Liver (tissue), 9 donors: ENCODE data around the gene PPP4R3C. TPM values are rescaled to one million over a fixed set of nuclear protein-coding genes. Genes with fewer than 3 reads are reported as not detected.

Experiments used
- DNase-seq: peaks from one replicate; pipeline ENCODE4 v3.0.0-alpha.2; 2017; ENCODE audit warnings: low spot score
- H3K27ac ChIP-seq, 2 donors: one replicate each; pipeline ENCODE4 v1.7.0; 2013; ENCODE audit warnings: inconsistent platforms in 2 of 2, low read length in 2 of 2, control low read depth in 1 of 2, low read depth in 1 of 2, mild to moderate bottlenecking in 1 of 2
- H3K27me3 ChIP-seq, 4 donors: one replicate each; pipeline versions ENCODE4 v1.6.1 to v1.7.0; 2013; ENCODE audit warnings: low read length in 3 of 4, inconsistent platforms in 1 of 4, mild to moderate bottlenecking in 1 of 4, moderate library complexity in 1 of 4; ENCODE audit not compliant: control insufficient read depth in 4 of 4, insufficient read depth in 4 of 4
- H3K36me3 ChIP-seq, 4 donors: one replicate each; pipeline versions ENCODE4 v1.6.1 to v1.7.0; 2013; ENCODE audit warnings: low read length in 3 of 4, mild to moderate bottlenecking in 3 of 4, low read depth in 1 of 4, moderate library complexity in 1 of 4; ENCODE audit not compliant: control insufficient read depth in 4 of 4, insufficient read depth in 3 of 4
- H3K4me1 ChIP-seq, 4 donors: one replicate each; pipeline versions ENCODE4 v1.6.1 to v1.7.0; 2013; ENCODE audit warnings: low read length in 3 of 4, mild to moderate bottlenecking in 3 of 4, moderate library complexity in 1 of 4; ENCODE audit not compliant: control insufficient read depth in 4 of 4, insufficient read depth in 4 of 4
- H3K4me3 ChIP-seq, 3 donors: one replicate each; pipeline versions ENCODE4 v1.6.1 to v1.7.0; 2013; ENCODE audit warnings: low read length in 3 of 3, control low read depth in 1 of 3, low read depth in 1 of 3, mild to moderate bottlenecking in 1 of 3
- H3K9ac ChIP-seq, 2 donors: one replicate each; pipeline ENCODE4 v1.7.0; 2013; ENCODE audit warnings: low read length in 2 of 2, mild to moderate bottlenecking in 2 of 2, moderate library complexity in 2 of 2, control low read depth in 1 of 2, low read depth in 1 of 2
- H3K9me3 ChIP-seq, 4 donors: one replicate each; pipeline versions ENCODE4 v1.6.1 to v1.7.0; 2013; ENCODE audit warnings: low read length in 3 of 4; ENCODE audit not compliant: control insufficient read depth in 4 of 4
- EGR1 ChIP-seq, 2 donors: IDR thresholded peaks; 2 replicates each; pipeline ENCODE4 v1.6.1; 2016 to 2018; ENCODE audit warnings: antibody characterized with exemption in 2 of 2, low read depth in 2 of 2
- FOXA1 ChIP-seq: IDR thresholded peaks from 2 replicates; pipeline ENCODE4 v1.6.1; 2016; ENCODE audit warnings: antibody characterized with exemption
- FOXA2 ChIP-seq: IDR thresholded peaks from 2 replicates; pipeline ENCODE4 v1.6.1; 2016; ENCODE audit warnings: antibody characterized with exemption
- GABPA ChIP-seq, 2 donors: IDR thresholded peaks in 1 of 2; conservative IDR thresholded peaks in 1 of 2; 2 replicates each; pipeline ENCODE4 v1.6.1; 2016; ENCODE audit warnings: antibody characterized with exemption in 2 of 2, mild to moderate bottlenecking in 1 of 2, moderate library complexity in 1 of 2
- HNF4A ChIP-seq, 2 donors: conservative IDR thresholded peaks; 2 replicates each; pipeline ENCODE4 v1.6.1; 2016; ENCODE audit warnings: antibody characterized with exemption in 2 of 2, mild to moderate bottlenecking in 2 of 2
- HNF4G ChIP-seq: IDR thresholded peaks from 2 replicates; pipeline ENCODE4 v1.6.1; 2016; ENCODE audit warnings: antibody characterized with exemption
- JUND ChIP-seq, 2 donors: IDR thresholded peaks; 2 replicates each; pipeline ENCODE4 v1.6.1; 2016; ENCODE audit warnings: antibody characterized with exemption in 2 of 2
- MAX ChIP-seq: IDR thresholded peaks from 2 replicates; pipeline ENCODE4 v1.6.1; 2016; ENCODE audit warnings: antibody characterized with exemption
- NR2F2 ChIP-seq: IDR thresholded peaks from 2 replicates; pipeline ENCODE4 v1.6.1; 2016; ENCODE audit warnings: antibody characterized with exemption
- RAD21 ChIP-seq, 2 donors: IDR thresholded peaks; 2 replicates each; pipeline ENCODE4 v1.6.1; 2016; ENCODE audit warnings: antibody characterized with exemption in 2 of 2, mild to moderate bottlenecking in 2 of 2
- RXRA ChIP-seq, 2 donors: IDR thresholded peaks; 2 replicates each; pipeline ENCODE4 v1.6.1; 2017 to 2018; ENCODE audit warnings: antibody characterized with exemption in 2 of 2, mild to moderate bottlenecking in 1 of 2
- SP1 ChIP-seq: IDR thresholded peaks from 2 replicates; pipeline ENCODE4 v1.6.1; 2018; ENCODE audit warnings: antibody characterized with exemption, mild to moderate bottlenecking
- TAF1 ChIP-seq: conservative IDR thresholded peaks from 2 replicates; pipeline ENCODE4 v1.6.1; 2016; ENCODE audit warnings: antibody characterized with exemption, mild to moderate bottlenecking
- YY1 ChIP-seq: IDR thresholded peaks from 2 replicates; pipeline ENCODE4 v1.6.1; 2016; ENCODE audit warnings: antibody characterized with exemption, mild to moderate bottlenecking
- ZBTB33 ChIP-seq: IDR thresholded peaks from 2 replicates; pipeline ENCODE4 v1.6.1; 2016; ENCODE audit warnings: antibody characterized with exemption
- polyA plus RNA-seq, 2 donors: library from polyadenylated mRNA; stranded (reverse) in 1 of 2; unstranded in 1 of 2; fragments of 200-250 nt in 1 of 2; fragments of >200 nt in 1 of 2; fragmentation: Nextera tagmentation in 1 of 2; extraction: Ambion mirVana in 1 of 2; gene quantifications; one replicate each; pipeline versions ENCODE4 v1.2.1 to v1.2.3, GENCODE V29; 2013 to 2015
- total RNA-seq, 2 donors: library from RNA; depleted of rRNA; stranded (reverse); fragments of >200 nt; gene quantifications; one replicate each; pipeline ENCODE4 v1.2.3, GENCODE V29; 2014
- TF ChIP-seq, protein P1 (sequence below): fragments of 150-350 bp; IDR thresholded peaks from 2 replicates; pipeline ENCODE4 v1.5.1; 2017; ENCODE audit warnings: improper control_type of control experiment, low read depth, low read length; ENCODE audit not compliant: missing input control
- TF ChIP-seq, protein P2 (sequence below): IDR thresholded peaks from 2 replicates; pipeline ENCODE4 v1.6.1; 2016; ENCODE audit warnings: antibody characterized with exemption
- TF ChIP-seq, protein P3 (sequence below): IDR thresholded peaks from 2 replicates; pipeline ENCODE4 v1.6.1; 2016; ENCODE audit warnings: antibody characterized with exemption, mild to moderate bottlenecking
- donor health status: healthy.
- donor health status: healthy.
- donor health status: healthy.
- donor health status: healthy.
- donor health status: healthy.

The PPP4R3C gene
- total and polyA plus RNA-seq, 4 donors, result not detected

DNA sequence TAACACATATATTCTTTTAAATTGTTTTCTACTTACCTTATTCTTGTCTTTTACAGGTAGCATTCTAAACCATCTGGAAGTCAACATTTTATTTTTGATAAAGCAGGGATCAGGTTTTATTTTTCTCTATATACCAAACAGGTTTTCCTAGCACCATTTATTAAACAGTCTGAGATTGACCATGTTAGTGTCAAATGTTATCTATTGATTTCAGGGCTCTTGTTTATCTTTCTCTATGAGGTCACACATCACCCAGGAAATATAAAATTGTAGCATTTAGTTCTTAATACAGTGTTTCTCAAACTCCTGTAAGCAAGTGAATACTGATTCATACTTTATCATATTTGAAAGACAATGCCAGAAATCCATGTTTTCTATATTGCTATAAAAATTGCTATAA is 28.1 kb downstream of the PPP4R3C start:
- Histone ChIP-seq H3K27me3 (no peaks in the 10 kb centered on the region), H3K36me3 (no peaks in the 10 kb centered on the region)

More for the DNA sequence above, 28.1 kb downstream of the PPP4R3C start:
- TF ChIP-seq, protein P1, sequence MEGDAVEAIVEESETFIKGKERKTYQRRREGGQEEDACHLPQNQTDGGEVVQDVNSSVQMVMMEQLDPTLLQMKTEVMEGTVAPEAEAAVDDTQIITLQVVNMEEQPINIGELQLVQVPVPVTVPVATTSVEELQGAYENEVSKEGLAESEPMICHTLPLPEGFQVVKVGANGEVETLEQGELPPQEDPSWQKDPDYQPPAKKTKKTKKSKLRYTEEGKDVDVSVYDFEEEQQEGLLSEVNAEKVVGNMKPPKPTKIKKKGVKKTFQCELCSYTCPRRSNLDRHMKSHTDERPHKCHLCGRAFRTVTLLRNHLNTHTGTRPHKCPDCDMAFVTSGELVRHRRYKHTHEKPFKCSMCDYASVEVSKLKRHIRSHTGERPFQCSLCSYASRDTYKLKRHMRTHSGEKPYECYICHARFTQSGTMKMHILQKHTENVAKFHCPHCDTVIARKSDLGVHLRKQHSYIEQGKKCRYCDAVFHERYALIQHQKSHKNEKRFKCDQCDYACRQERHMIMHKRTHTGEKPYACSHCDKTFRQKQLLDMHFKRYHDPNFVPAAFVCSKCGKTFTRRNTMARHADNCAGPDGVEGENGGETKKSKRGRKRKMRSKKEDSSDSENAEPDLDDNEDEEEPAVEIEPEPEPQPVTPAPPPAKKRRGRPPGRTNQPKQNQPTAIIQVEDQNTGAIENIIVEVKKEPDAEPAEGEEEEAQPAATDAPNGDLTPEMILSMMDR, result no peak
- TF ChIP-seq RAD21 (IDR thresholded peaks at IDR 0.05), result no peak
- TF ChIP-seq ZBTB33, result no peak
- no peak for TF ChIP-seq MAX
- no peak for TF ChIP-seq NR2F2
- no peak for TF ChIP-seq JUND (IDR thresholded peaks at IDR 0.05)
- TF ChIP-seq EGR1 (IDR thresholded peaks at IDR 0.05; ENCODE audit: low read depth in 2 of 2), result no peak
- no peak for TF ChIP-seq TAF1
- TF ChIP-seq HNF4A (conservative IDR thresholded peaks at IDR 0.05), result no peak
- TF ChIP-seq YY1, result no peak
- TF ChIP-seq GABPA (IDR thresholded peaks at IDR 0.05 in 1 of 2, conservative IDR thresholded peaks at IDR 0.05 in 1 of 2), result no peak
- TF ChIP-seq, protein P2, sequence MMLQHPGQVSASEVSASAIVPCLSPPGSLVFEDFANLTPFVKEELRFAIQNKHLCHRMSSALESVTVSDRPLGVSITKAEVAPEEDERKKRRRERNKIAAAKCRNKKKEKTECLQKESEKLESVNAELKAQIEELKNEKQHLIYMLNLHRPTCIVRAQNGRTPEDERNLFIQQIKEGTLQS, result no peak
- no peak for TF ChIP-seq SP1
- no peak for TF ChIP-seq FOXA2
- no peak for TF ChIP-seq RXRA (IDR thresholded peaks at IDR 0.05)
- TF ChIP-seq HNF4G, result no peak
- TF ChIP-seq FOXA1, result no peak
- TF ChIP-seq, protein P3, sequence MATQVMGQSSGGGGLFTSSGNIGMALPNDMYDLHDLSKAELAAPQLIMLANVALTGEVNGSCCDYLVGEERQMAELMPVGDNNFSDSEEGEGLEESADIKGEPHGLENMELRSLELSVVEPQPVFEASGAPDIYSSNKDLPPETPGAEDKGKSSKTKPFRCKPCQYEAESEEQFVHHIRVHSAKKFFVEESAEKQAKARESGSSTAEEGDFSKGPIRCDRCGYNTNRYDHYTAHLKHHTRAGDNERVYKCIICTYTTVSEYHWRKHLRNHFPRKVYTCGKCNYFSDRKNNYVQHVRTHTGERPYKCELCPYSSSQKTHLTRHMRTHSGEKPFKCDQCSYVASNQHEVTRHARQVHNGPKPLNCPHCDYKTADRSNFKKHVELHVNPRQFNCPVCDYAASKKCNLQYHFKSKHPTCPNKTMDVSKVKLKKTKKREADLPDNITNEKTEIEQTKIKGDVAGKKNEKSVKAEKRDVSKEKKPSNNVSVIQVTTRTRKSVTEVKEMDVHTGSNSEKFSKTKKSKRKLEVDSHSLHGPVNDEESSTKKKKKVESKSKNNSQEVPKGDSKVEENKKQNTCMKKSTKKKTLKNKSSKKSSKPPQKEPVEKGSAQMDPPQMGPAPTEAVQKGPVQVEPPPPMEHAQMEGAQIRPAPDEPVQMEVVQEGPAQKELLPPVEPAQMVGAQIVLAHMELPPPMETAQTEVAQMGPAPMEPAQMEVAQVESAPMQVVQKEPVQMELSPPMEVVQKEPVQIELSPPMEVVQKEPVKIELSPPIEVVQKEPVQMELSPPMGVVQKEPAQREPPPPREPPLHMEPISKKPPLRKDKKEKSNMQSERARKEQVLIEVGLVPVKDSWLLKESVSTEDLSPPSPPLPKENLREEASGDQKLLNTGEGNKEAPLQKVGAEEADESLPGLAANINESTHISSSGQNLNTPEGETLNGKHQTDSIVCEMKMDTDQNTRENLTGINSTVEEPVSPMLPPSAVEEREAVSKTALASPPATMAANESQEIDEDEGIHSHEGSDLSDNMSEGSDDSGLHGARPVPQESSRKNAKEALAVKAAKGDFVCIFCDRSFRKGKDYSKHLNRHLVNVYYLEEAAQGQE, result no peak
- H3K4me3 ChIP-seq, result no peak overlapping the region
- no peaks in the 10 kb centered on the region for H3K4me1 ChIP-seq
- H3K9ac ChIP-seq, result no peak overlapping the region
- no peaks in the 10 kb centered on the region for H3K9me3 ChIP-seq
- H3K27ac ChIP-seq, result no peak overlapping the region
- no peak for DNase-seq

Other genes starting within 250 kb of the PPP4R3C start
- gene DCAF8L2, start 127.0 kb upstream of the PPP4R3C start, total RNA-seq, result not detected
- gene DCAF8L2, start 127.0 kb upstream of the PPP4R3C start, polyA plus RNA-seq, result not detected